Measurements from ENCODE around the gene FUOM.

FUOM gene

DNA sequence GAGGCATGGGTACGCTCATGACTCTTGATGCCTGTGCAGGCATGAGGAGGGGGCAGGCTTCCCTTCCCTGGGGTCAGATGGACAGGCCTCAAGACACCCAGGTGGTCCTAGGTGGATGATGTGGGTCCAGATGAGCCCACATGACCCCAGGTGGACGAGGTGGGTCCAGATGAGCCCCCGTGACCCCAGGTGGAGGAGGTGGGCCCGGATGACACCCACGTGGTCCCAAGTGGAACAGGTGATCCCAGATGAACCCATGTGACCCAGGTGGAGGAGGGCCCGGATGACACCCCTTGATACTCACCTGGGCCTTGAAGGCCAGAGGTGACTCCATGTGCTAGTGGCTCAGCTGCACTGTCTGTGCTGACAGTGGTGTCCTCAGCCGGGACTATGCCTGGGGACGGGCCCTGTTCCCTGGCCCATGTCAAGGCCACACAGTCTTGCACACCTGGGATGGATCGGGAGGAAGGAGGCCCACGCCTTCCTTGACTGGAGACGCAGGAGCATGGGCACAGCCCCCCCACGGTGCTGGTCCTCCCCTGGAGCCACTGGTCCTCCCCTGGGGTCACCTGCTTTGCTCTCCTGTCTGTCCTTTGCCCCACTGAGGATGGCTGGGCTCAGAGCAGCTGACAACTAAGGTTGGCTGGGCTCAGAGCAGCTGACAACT is 7.4 kb downstream of the FUOM start:
- H3K4me3 ChIP-seq (ENCODE audit: low read length): no peak overlapping the region
- H3K9ac ChIP-seq (ENCODE audit: low read length): no peak overlapping the region
- no peaks in the 10 kb centered on the region for H3K4me1 ChIP-seq (ENCODE audit: control insufficient read depth, insufficient read depth, low read length)
- H3K27ac ChIP-seq (ENCODE audit: low read depth, low read length): no peak overlapping the region
- H3K27me3 ChIP-seq (ENCODE audit: control insufficient read depth, insufficient read depth, low read length): no peaks in the 10 kb centered on the region
- peaks cover under 1% of the 10 kb centered on the region for H3K36me3 ChIP-seq (ENCODE audit: control insufficient read depth, insufficient read depth, low read length)

DNA sequence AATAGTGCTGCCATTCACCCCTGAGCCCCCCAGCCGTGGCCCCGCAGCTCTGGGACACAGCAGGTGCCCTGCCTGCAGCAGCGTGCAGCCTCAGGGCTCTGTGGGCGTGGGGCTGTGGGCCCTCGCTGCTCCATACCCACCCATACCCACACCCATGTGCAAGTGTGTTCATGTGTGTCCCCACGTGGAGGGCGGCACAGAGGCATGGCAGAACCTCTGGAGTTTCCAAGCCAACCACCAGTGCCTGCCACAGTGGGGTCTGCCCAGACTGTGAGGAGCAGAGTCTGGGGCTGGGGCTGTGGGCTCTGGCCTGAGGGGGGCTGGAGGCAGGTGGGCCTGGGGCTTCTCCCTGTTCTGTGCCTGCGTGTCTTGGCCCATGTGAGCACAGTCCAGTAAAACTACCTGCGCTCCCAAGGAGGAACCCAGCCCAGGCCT is 8.2 kb downstream of the FUOM start:
- no peaks in the 10 kb centered on the region for H3K36me3 ChIP-seq (ENCODE audit: control insufficient read depth, insufficient read depth, low read length)
- peaks cover 1% of the 10 kb centered on the region for H3K27me3 ChIP-seq (ENCODE audit: control insufficient read depth, insufficient read depth, low read length)
- H3K9ac ChIP-seq (ENCODE audit: low read length): no peak overlapping the region
- no peak overlapping the region for H3K4me3 ChIP-seq (ENCODE audit: low read length)
- H3K27ac ChIP-seq (ENCODE audit: low read depth, low read length): no peak overlapping the region
- H3K4me1 ChIP-seq (ENCODE audit: control insufficient read depth, insufficient read depth, low read length): no peaks in the 10 kb centered on the region

DNA sequence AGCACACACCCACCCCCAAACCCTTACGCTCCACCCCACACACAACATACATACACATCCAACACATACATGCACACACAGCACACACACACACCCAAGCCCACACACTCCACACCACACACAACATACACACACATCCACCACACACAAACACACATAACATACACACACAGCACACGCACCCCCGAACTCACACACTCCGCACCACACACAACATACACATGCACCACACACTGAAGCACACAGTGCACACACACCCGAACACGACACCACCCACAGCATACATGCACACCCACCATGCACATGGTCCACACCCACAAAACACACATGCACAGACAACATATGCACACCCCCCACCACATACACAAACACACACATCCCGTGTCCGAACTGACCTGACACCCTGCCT is 8.7 kb downstream of the FUOM start:
- Histone ChIP-seq H3K27ac (ENCODE audit: low read depth, low read length) (no peak overlapping the region), H3K27me3 (ENCODE audit: control insufficient read depth, insufficient read depth, low read length) (peaks cover 6% of the 10 kb centered on the region), H3K4me1 (ENCODE audit: control insufficient read depth, insufficient read depth, low read length) (no peaks in the 10 kb centered on the region), H3K4me3 (ENCODE audit: low read length) (no peak overlapping the region), H3K36me3 (ENCODE audit: control insufficient read depth, insufficient read depth, low read length) (no peaks in the 10 kb centered on the region), H3K9ac (ENCODE audit: low read length) (no peak overlapping the region)

GRCh38 chr10:133347710-133348517 is 9.9 kb downstream of the FUOM start:
- H3K27ac ChIP-seq (ENCODE audit: low read depth, low read length): no peak overlapping the region
- H3K9ac ChIP-seq (ENCODE audit: low read length): no peak overlapping the region
- H3K4me3 ChIP-seq (ENCODE audit: low read length): no peak overlapping the region
- peaks cover 6% of the 10 kb centered on the region for H3K27me3 ChIP-seq (ENCODE audit: control insufficient read depth, insufficient read depth, low read length)
- H3K4me1 ChIP-seq (ENCODE audit: control insufficient read depth, insufficient read depth, low read length): no peaks in the 10 kb centered on the region
- no peaks in the 10 kb centered on the region for H3K36me3 ChIP-seq (ENCODE audit: control insufficient read depth, insufficient read depth, low read length)

- Histone ChIP-seq H3K4me3 (ENCODE audit: low read length) (no peak overlapping the region), H3K4me1 (ENCODE audit: control insufficient read depth, insufficient read depth, low read length) (no peaks in the 10 kb centered on the region), H3K36me3 (ENCODE audit: control insufficient read depth, insufficient read depth, low read length) (no peaks in the 10 kb centered on the region), H3K9ac (ENCODE audit: low read length) (no peak overlapping the region), H3K27ac (ENCODE audit: low read depth, low read length) (no peak overlapping the region), H3K27me3 (ENCODE audit: control insufficient read depth, insufficient read depth, low read length) (peaks cover 6% of the 10 kb centered on the region)
These were observed 11.4 kb downstream of the FUOM start for GRCh38 chr10:133346413-133346812.

DNA sequence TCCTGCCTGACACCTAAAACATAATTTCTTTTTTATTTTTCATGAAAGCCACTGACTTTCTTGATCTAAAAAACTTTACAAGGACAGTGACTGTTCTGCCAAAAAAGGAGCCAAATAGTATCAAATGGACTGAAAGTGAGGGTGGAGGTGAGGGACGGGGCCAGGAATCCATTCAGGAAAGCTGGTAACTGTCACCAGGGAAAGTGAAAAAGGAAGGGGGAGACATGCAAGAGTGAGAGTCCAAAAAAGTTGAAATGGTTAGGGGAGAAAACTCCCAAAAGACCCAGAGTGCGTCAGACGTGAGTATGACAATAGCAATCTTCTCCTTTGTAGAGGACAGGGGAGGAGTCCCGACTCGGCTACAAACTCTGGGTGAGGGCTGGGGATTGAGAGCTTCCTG is 13.6 kb downstream of the FUOM start:
- H3K9ac ChIP-seq (ENCODE audit: low read length): no peak overlapping the region
- no peak overlapping the region for H3K27ac ChIP-seq (ENCODE audit: low read depth, low read length)

GRCh38 chr10:133343558-133343957 is 14.3 kb downstream of the FUOM start:
- no peak overlapping the region for H3K4me3 ChIP-seq (ENCODE audit: low read length)
- H3K36me3 ChIP-seq (ENCODE audit: control insufficient read depth, insufficient read depth, low read length): no peaks in the 10 kb centered on the region
- H3K27ac ChIP-seq (ENCODE audit: low read depth, low read length): no peak overlapping the region
- no peak overlapping the region for H3K9ac ChIP-seq (ENCODE audit: low read length)
- peaks cover 15% of the 10 kb centered on the region for H3K27me3 ChIP-seq (ENCODE audit: control insufficient read depth, insufficient read depth, low read length)
- H3K4me1 ChIP-seq (ENCODE audit: control insufficient read depth, insufficient read depth, low read length): no peaks in the 10 kb centered on the region

More for the DNA sequence above, 13.6 kb downstream of the FUOM start:
- Histone ChIP-seq H3K27me3 (ENCODE audit: control insufficient read depth, insufficient read depth, low read length) (peaks cover 12% of the 10 kb centered on the region), H3K36me3 (ENCODE audit: control insufficient read depth, insufficient read depth, low read length) (no peaks in the 10 kb centered on the region), H3K4me1 (ENCODE audit: control insufficient read depth, insufficient read depth, low read length) (no peaks in the 10 kb centered on the region), H3K4me3 (ENCODE audit: low read length) (no peak overlapping the region)

DNA sequence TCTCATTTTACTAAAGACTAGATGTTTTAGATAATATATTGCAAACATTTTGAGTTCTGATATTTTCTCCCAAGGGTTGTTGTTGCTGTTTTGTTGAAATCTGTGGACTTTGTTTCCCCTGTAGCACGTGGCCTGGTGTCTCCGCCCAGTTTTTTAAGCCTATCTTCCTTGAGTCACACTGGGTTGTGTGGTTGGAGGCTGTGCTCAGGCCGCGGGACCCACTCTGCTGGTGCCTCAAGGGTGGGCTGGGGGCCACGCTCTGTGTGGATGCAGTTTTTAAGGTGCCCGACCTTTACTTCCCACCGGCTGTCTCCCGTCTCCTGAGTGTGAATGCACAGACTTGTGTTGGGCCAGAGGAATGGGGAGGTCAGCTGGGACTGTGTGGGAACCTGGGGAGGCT is 14.9 kb downstream of the FUOM start:
- peaks cover 21% of the 10 kb centered on the region for H3K27me3 ChIP-seq (ENCODE audit: control insufficient read depth, insufficient read depth, low read length)
- no peak overlapping the region for H3K9ac ChIP-seq (ENCODE audit: low read length)
- no peaks in the 10 kb centered on the region for H3K36me3 ChIP-seq (ENCODE audit: control insufficient read depth, insufficient read depth, low read length)

GRCh38 chr10:133341983-133342382 is 15.8 kb downstream of the FUOM start:
- Histone ChIP-seq H3K9ac (ENCODE audit: low read length) (no peak overlapping the region), H3K4me1 (ENCODE audit: control insufficient read depth, insufficient read depth, low read length) (no peaks in the 10 kb centered on the region), H3K4me3 (ENCODE audit: low read length) (no peak overlapping the region), H3K27me3 (ENCODE audit: control insufficient read depth, insufficient read depth, low read length) (peaks cover 31% of the 10 kb centered on the region), H3K36me3 (ENCODE audit: control insufficient read depth, insufficient read depth, low read length) (no peaks in the 10 kb centered on the region), H3K27ac (ENCODE audit: low read depth, low read length) (no peak overlapping the region)

More for the DNA sequence above, 14.9 kb downstream of the FUOM start:
- Histone ChIP-seq H3K4me3 (ENCODE audit: low read length) (no peak overlapping the region), H3K27ac (ENCODE audit: low read depth, low read length) (no peak overlapping the region), H3K4me1 (ENCODE audit: control insufficient read depth, insufficient read depth, low read length) (no peaks in the 10 kb centered on the region)

GRCh38 chr10:133339708-133340380 is 18.0 kb downstream of the FUOM start:
- H3K36me3 ChIP-seq (ENCODE audit: control insufficient read depth, insufficient read depth, low read length): no peaks in the 10 kb centered on the region
- H3K4me3 ChIP-seq (ENCODE audit: low read length): no peak overlapping the region
- peaks cover 43% of the 10 kb centered on the region for H3K27me3 ChIP-seq (ENCODE audit: control insufficient read depth, insufficient read depth, low read length)
- no peak overlapping the region for H3K27ac ChIP-seq (ENCODE audit: low read depth, low read length)
- no peak overlapping the region for H3K9ac ChIP-seq (ENCODE audit: low read length)
- peaks cover 3% of the 10 kb centered on the region for H3K4me1 ChIP-seq (ENCODE audit: control insufficient read depth, insufficient read depth, low read length)

DNA sequence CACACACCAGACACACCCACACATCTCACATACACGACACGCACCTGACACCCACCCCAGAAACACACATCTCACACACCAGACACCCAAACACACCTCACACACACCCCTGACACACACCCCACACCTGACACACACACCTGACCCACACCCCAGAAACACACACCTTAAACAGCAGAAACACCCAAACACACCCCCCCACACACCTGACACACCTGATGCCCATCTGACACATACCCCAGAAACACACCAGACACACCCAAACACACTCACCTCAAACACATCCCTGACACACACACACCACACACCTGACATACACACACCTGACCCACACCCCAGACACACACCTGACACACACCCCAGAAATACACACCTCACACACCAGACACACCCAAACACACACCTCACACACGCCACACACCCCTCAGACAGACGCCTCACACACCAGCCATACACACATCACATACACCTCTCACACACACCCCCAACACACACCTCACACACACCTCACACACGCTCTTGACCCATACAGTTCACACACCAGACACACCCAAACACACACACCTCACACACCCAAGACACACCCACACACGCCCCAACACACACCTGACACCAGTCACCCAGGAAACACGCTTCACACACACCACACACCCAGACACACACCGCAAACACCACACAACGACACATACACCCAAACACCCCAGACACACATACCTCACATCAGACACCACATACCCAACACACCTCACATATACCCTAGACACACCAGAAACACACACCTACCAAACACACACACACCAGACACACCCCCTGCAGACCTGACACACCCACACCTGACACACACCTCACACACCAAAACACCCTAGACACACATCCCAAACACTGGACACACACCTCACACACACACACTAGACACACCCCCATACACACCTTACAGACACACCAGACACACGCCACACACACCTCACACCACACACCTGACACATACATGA is 19.4 kb downstream of the FUOM start:
- Histone ChIP-seq H3K36me3 (ENCODE audit: control insufficient read depth, insufficient read depth, low read length) (no peaks in the 10 kb centered on the region), H3K4me1 (ENCODE audit: control insufficient read depth, insufficient read depth, low read length) (peaks cover 5% of the 10 kb centered on the region), H3K27ac (ENCODE audit: low read depth, low read length) (no peak overlapping the region), H3K4me3 (ENCODE audit: low read length) (no peak overlapping the region), H3K27me3 (ENCODE audit: control insufficient read depth, insufficient read depth, low read length) (peaks cover 43% of the 10 kb centered on the region), H3K9ac (ENCODE audit: low read length) (no peak overlapping the region)

DNA sequence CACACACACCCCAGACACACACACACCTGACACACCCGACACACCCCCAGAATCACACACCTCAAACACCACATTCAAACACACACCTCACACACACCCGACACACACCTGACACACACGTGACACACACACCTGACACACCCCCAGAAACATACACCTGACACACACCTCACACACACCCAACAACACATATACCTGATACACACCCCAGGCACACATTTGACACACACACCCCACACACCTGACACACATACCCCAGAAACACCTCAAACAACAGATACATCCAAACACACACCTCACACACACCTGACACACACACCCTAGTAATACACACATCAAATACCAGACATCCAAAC is 20.5 kb downstream of the FUOM start:
- peaks cover 43% of the 10 kb centered on the region for H3K27me3 ChIP-seq (ENCODE audit: control insufficient read depth, insufficient read depth, low read length)
- no peak overlapping the region for H3K4me3 ChIP-seq (ENCODE audit: low read length)
- H3K27ac ChIP-seq (ENCODE audit: low read depth, low read length): no peak overlapping the region
- H3K9ac ChIP-seq (ENCODE audit: low read length): no peak overlapping the region
- H3K4me1 ChIP-seq (ENCODE audit: control insufficient read depth, insufficient read depth, low read length): peaks cover 5% of the 10 kb centered on the region
- no peaks in the 10 kb centered on the region for H3K36me3 ChIP-seq (ENCODE audit: control insufficient read depth, insufficient read depth, low read length)
